HG03575 (cell line): ENCODE data around the gene NAPB.
"Not testable (repeated sequence)": the region's sequence is repeated elsewhere in the genome, so short reads cannot be mapped to it uniquely, and the experiment has no call there.

Experiments
- ATAC-seq: cut with Tn5 transposase; IDR thresholded peaks from one replicate; pipeline ENCODE4 v1.9.1; 2021; ENCODE audit not compliant: unreplicated experiment, insufficient number of reproducible peaks, low FRiP score; ENCODE audit errors: extremely low read depth

NAPB gene

GRCh38 chr20:23358563-23358906 lies 62.8 kb downstream of the NAPB start:
- ATAC-seq, result no peak

GRCh38 chr20:23357767-23358562 lies 63.3 kb downstream of the NAPB start:
- ATAC-seq, result peak; percentile 49

DNA sequence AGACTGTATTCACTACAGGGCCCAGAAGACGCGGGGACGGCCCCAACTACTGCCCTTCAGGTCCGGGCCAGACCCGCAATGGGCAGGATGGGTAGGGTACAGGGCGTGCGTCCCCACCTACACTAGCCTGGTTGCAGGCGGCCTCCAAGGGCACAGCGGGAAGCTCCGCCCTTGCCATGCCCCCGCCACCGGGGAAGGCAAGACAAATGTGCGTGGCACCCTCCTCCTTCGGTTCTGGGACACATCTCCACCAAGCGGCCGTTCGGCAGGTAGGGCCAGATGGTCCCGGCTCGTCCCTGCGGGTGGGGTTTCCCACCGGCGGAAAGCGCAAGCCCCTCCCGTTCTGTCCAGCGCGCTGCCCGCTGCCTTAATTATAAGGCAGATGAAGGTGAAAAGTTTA lies 65.1 kb downstream of the NAPB start:
- no peak for ATAC-seq

DNA sequence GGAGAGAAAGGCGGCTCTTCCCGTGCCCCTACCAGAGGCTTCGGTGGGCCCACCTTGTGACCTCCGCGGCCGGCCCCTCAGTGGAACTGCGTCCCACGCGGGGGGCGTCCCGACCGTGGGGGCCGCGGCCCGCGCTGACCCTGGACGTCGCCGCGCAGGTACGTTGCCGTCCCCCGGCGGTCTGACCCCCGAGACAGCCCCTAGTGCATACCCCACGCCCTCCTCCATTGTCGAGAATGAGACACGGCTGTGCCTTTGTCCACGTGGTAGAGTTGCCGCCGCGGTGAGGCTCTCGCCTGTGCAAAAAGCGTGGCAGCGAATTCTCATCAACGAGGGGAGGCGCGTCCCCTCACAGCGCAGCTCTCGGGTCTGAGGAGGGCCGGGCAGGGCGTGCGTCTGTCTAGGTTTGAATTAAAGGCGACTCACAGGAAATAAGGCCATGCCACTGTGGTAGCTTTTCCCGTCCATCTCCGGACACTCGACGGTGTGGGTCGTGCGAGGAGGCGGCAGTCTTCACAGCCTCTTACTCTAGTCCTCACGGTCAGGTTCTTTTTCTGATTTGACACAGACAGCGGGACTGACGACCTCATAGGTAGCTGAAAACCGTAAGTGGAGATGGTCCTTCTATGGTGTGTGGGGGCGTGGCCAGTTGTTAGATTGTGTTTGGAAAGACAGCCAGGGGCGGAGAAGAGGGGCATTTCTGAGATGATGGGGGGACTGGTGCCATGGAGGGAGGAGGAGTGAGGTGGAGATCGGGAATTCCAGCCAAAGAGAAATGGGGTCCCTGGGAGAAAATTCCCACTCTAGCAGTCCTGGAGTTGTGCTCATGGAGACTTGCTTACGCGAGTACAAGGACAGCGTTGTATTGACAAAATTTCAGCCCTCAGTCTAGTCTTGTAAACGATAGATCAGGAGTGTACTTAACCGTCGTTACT lies 70.1 kb downstream of the NAPB start:
- ATAC-seq, result no peak

DNA sequence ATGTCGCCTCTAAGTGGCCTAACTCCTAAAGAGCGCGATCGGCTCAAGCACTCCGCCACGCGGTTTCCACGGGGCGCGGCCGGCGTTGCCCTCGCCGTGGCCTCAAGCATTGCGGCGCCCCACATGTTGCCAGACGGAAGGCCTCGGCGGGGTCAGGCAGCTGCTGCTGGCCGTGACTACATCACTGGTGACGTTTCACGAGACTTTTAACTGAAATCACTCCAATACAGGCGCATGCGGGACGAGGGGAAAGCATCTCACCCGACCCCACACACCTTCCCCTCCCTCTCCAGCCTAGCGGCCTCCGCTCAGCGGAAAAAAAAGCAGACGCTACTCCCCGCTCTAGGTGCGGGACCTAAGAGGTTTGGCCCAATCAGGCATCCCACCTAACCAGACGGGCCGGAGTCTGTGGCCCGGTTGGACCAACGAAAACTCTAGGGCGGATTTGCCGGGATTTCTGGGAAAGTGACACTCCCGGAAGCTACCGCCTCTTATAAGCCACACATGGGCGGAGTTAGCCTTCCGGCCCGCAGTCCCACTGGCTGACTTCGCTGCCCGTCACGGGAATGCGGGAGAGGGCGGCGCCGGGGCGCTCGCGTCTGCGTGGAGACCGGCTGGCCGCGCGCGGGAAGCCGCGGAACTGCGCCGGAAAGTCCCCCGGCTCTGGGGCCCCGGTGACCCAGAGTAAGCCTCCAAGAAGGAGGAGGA lies 70.9 kb downstream of the NAPB start, which contains the start of gene NXT1:
Gene NXT1, plus strand, starts transcription at position 596 of the 708 bp plus-strand sequence. CDS start 3,251 bp downstream, outside the sequence.
- peak; percentile 61 for ATAC-seq

DNA sequence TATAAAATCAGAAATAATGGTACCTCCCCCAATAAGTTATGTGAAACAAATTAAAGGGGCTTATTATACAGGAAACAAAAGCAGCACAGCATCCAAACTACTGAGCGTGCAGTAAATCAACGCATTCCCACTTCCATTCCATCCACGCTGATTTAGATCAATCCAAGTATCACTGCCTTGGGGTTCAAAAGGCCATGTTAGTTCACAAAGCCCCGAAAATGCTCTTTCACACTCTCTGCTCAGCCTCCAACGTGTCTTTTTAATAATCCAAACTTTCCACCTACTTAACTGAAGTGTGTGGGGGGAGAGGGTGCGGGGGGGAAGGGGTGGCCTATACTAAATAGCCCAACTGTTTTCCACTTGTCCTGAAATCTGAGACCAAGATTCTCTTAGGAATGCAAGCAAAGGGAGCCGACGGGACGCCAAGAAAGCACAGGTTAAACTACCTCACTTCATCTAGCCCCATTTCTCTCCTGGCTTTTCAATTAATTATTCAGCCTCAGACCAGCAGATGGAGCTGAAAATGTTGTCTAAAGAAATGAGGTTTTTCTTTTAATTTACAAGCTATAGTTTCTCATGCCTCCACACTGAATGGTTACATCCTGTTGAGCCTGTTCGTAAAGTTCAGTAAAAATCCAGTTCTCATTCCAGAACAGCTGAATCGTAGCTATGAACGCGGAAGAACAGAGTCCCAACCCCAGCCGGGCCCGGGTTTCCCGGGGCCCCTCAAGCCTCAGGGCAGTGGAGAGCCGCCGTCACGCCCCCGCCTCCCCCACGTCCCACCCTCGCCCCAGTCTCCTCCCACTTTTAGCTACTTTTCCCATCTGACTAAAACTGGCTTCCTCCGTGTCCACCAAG lies 71.7 kb downstream of the NAPB start:
- ATAC-seq, result no peak

- ATAC-seq, result not testable (repeated sequence)
Measured at GRCh38 chr20:23348510-23348909, 72.8 kb downstream of the NAPB start.

GRCh38 chr20:23347791-23348190 lies 73.5 kb downstream of the NAPB start:
- ATAC-seq, result no peak

- no peak for ATAC-seq
Measured at GRCh38 chr20:23346002-23346401, 75.3 kb downstream of the NAPB start.

DNA sequence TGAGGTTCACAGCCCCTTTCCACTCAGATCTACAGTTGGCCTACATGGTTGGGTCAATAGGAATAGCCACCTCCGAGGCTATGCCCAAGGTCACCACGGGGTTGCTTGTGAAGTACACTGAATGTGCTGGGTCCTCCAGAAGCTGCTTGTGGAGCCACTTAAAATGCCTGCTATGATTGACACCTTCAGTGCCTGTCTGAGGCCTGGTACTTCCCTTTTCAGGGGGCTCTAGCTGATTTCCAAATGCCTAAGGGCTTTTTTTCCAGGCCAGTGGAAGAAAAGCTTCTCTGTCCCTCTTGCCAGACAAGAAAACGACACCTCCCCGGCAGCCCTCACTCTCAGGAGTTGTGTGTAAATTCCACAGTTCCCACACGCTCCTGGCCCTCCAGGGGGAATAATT lies 77.0 kb downstream of the NAPB start:
- no peak for ATAC-seq

- no peak for ATAC-seq
Measured at GRCh38 chr20:23343590-23343989, 77.7 kb downstream of the NAPB start.

- no peak for ATAC-seq
Measured at GRCh38 chr20:23341073-23341472, 80.2 kb downstream of the NAPB start.

DNA sequence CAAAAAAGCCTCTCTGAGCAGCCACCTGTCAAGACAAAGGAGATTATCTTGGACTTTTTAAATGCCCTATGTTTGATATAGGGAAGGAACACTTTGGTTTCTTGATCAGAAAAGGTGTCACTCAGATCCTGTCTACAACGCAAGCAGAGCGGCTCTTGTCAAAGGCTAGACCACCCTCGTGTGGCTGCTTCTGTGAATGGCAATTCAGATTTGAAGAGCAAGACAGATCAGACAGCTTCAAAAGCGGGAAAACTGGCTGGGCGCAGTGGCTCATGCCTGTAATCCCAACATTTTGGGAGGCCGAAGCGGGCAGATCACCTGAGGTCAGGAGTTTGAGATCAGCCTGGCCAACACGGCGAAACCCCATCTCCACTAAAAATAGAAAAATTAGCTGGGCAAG lies 80.8 kb downstream of the NAPB start:
- no peak for ATAC-seq

DNA sequence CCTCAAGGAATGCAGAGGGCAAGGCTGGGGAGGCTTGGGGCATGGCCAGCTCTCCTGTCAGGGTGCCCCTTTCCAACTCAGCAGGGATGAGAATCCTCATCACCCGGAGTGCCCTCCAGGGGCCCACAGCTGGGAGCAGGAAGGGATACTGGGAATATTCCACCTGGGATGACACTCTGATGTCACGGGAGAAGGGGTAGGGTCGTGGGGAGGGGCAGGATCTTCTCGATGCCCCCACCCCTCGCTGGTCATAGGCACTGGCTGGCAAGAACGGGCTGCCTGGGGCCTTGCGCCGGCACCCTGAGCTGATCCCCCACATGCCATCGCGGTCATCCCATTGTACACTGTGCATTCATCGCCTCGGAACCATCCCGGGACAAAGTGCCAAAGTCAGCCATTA lies 81.3 kb downstream of the NAPB start:
- no peak for ATAC-seq

GRCh38 chr20:23337312-23337711 lies 84.0 kb downstream of the NAPB start:
- ATAC-seq, result no peak

DNA sequence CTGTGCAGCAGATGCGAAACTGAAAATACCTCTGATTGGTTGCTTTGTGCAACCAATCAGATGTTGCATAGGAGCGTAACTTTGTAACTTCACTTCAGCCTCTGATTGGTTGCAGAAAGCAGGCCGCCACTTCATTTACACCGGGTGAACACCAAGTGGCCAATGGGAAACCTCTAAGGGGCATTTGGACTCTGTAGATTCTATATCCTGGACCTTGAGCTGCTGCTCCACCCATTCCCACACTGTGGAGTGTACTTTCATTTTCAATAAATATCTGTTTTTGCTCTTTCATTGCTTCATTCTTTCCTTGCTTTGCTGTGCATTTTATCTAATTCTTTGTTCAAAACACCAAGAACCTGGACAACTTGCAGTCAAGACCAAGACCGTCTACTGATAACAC lies 84.8 kb downstream of the NAPB start:
- no peak for ATAC-seq

DNA sequence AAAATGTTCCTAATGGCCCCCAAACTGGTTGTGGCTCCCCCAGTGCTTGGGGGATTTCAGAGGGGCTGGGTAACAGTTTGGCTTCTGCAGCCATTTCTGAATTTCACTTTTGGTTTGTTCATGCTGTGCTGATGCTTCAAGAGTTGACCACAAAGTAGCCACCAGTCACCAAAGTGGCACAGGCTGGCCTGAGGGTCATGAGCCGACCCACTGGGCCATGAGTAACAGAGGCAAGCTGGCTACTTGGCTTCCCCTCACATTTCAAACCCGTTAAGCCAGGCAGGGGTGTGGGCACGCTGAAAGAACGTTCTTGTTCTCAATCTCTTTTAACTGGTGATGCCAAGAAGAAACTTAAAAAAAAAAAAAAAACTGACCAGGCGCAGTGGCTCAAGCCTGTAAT lies 85.8 kb downstream of the NAPB start:
- ATAC-seq, result no peak

- ATAC-seq, result no peak
Measured at GRCh38 chr20:23334111-23334510, 87.2 kb downstream of the NAPB start.

- no peak for ATAC-seq
Measured at GRCh38 chr20:23332467-23332866, 88.8 kb downstream of the NAPB start.
